IMR-90 (cell line): ENCODE data around the gene SNX30. TPM values are rescaled to one million over a fixed set of nuclear protein-coding genes. Genes with fewer than 3 reads are reported as not detected.

ENCODE experiments used
- ATAC-seq: fragments of 200-7000 bp; cut with Tn5 transposase; 2 replicates; pipeline ENCODE4 v1.9.1; 2020; ENCODE audit warnings: low read depth, mild to moderate bottlenecking, moderate library complexity
- BruUV-seq: library from RNA; stranded (reverse); fragments of 400-500 nt; replicated peaks from 2 replicates; lab custom pipeline; 2021; lab: Mats Ljungman, UMichigan
- CTCF ChIA-PET: fragments of 300-600 bp; formaldehyde crosslinking; extraction: SDS; loops from one replicate; lab custom pipeline; 2021; ENCODE audit warnings: antibody characterized with exemption; lab: Yijun Ruan, JAX
- POLR2A ChIA-PET: fragments of 300-600 bp; sonication (Branson Sonifier 250); formaldehyde crosslinking; loops from one replicate; lab custom pipeline; 2022; ENCODE audit warnings: antibody characterized with exemption; ENCODE audit not compliant: unreplicated experiment; lab: Charles Lee
- DNase-seq: peaks from one replicate; pipeline ENCODE4 v3.0.0; 2013
- H2AFZ ChIP-seq: replicated peaks from 2 replicates; pipeline ENCODE3; 2013; ENCODE audit warnings: low read length, mild to moderate bottlenecking; ENCODE audit not compliant: poor library complexity
- H2AK5ac ChIP-seq: 2 replicates; pipeline ENCODE4 v1.6.1; 2013; ENCODE audit warnings: low read depth, low read length, inconsistent platforms
- H2AK9ac ChIP-seq: replicated peaks from 2 replicates; pipeline ENCODE3; 2013; ENCODE audit warnings: mild to moderate bottlenecking, low read depth, low read length, moderate library complexity; ENCODE audit not compliant: poor library complexity
- H2BK120ac ChIP-seq: 2 replicates; pipeline ENCODE4 v1.6.1; 2013; ENCODE audit warnings: low read depth, low read length, inconsistent platforms
- H2BK15ac ChIP-seq: 3 replicates; pipeline ENCODE4 v1.6.1; 2013; ENCODE audit warnings: low read depth, low read length, inconsistent platforms
- H2BK20ac ChIP-seq: 2 replicates; pipeline ENCODE4 v1.6.1; 2013; ENCODE audit warnings: low read depth, mild to moderate bottlenecking, inconsistent platforms, low read length, moderate library complexity
- H2BK5ac ChIP-seq: 2 replicates; pipeline ENCODE4 v1.6.1; 2013; ENCODE audit warnings: mild to moderate bottlenecking, low read depth, low read length, inconsistent platforms; ENCODE audit not compliant: poor library complexity, severe bottlenecking
- H3K14ac ChIP-seq: replicated peaks from 2 replicates; pipeline ENCODE4 v1.6.1; 2013; ENCODE audit warnings: low read depth, low read length, inconsistent platforms
- H3K18ac ChIP-seq: 2 replicates; pipeline ENCODE4 v1.6.1; 2013; ENCODE audit warnings: low read depth, low read length, control low read depth
- H3K23ac ChIP-seq: 2 replicates; pipeline ENCODE4 v1.6.1; 2013; ENCODE audit warnings: low read depth, low read length, inconsistent platforms
- H3K27ac ChIP-seq: 2 replicates; pipeline ENCODE4 v1.5.1; 2013; ENCODE audit warnings: mild to moderate bottlenecking, control low read depth, low read length; ENCODE audit not compliant: insufficient read depth
- H3K27me3 ChIP-seq: 2 replicates; pipeline ENCODE4 v1.6.1; 2013; ENCODE audit warnings: low read length; ENCODE audit not compliant: control insufficient read depth, insufficient read depth
- H3K36me3 ChIP-seq: 2 replicates; pipeline ENCODE4 v1.6.1; 2013; ENCODE audit warnings: low read length, mixed read lengths; ENCODE audit not compliant: control insufficient read depth, insufficient read depth
- H3K4ac ChIP-seq: 2 replicates; pipeline ENCODE4 v1.6.1; 2013; ENCODE audit warnings: low read depth, low read length, inconsistent platforms
- H3K4me1 ChIP-seq: 2 replicates; pipeline ENCODE4 v1.6.1; 2013; ENCODE audit warnings: low read length, mixed read lengths; ENCODE audit not compliant: control insufficient read depth, insufficient read depth
- H3K4me2 ChIP-seq: 2 replicates; pipeline ENCODE4 v1.6.1; 2013; ENCODE audit warnings: low read depth, mild to moderate bottlenecking, control low read depth, low read length, moderate library complexity
- H3K4me3 ChIP-seq: 2 replicates; pipeline ENCODE4 v1.5.1; 2013; ENCODE audit warnings: low read depth, mild to moderate bottlenecking, control low read depth, low read length, moderate library complexity; ENCODE audit not compliant: insufficient read depth
- H3K56ac ChIP-seq: 2 replicates; pipeline ENCODE4 v1.6.1; 2013; ENCODE audit warnings: low read length, inconsistent platforms; ENCODE audit not compliant: insufficient read depth; ENCODE audit errors: extremely low read depth
- H3K79me1 ChIP-seq, 2 experiments: 2 replicates each; pipeline ENCODE4 v1.6.1; 2013; ENCODE audit warnings: low read length in 2 of 2, inconsistent platforms in 1 of 2, low read depth in 1 of 2
- H3K9ac ChIP-seq: 2 replicates; pipeline ENCODE4 v1.6.1; 2013; ENCODE audit warnings: low read depth, low read length, control low read depth
- H3K9me1 ChIP-seq: 2 replicates; pipeline ENCODE4 v1.6.1; 2013; ENCODE audit warnings: low read length, inconsistent platforms; ENCODE audit not compliant: insufficient read depth
- H3K9me3 ChIP-seq: 2 replicates; pipeline ENCODE4 v1.6.1; 2013; ENCODE audit warnings: low read length; ENCODE audit not compliant: control insufficient read depth, insufficient read depth
- H4K20me1 ChIP-seq: 2 replicates; pipeline ENCODE4 v1.6.1; 2013; ENCODE audit warnings: low read length, inconsistent platforms; ENCODE audit not compliant: insufficient read depth
- H4K5ac ChIP-seq: 2 replicates; pipeline ENCODE4 v1.6.1; 2013; ENCODE audit warnings: mild to moderate bottlenecking, low read depth, low read length, control low read depth
- H4K8ac ChIP-seq, 2 experiments: 2 replicates each; pipeline ENCODE4 v1.6.1; 2013; ENCODE audit warnings: low read depth in 2 of 2, low read length in 2 of 2, control low read depth in 1 of 2, inconsistent platforms in 1 of 2
- H4K91ac ChIP-seq: 2 replicates; pipeline ENCODE4 v1.6.1; 2013; ENCODE audit warnings: low read depth, low read length, inconsistent platforms; ENCODE audit not compliant: insufficient read depth
- BHLHE40 ChIP-seq: fragments of 150-350 bp; IDR thresholded peaks from 2 replicates; pipeline ENCODE4 v1.6.1; 2016; ENCODE audit warnings: mild to moderate bottlenecking, low read depth, low read length
- CEBPB ChIP-seq: IDR thresholded peaks from 2 replicates; pipeline ENCODE4 v1.6.1; 2012; ENCODE audit warnings: low read depth, low read length, improper control_type of control experiment
- CHD1 ChIP-seq: IDR thresholded peaks from 2 replicates; pipeline ENCODE4 v1.6.1; 2012; ENCODE audit warnings: low read depth, low read length, improper control_type of control experiment
- MAFK ChIP-seq: IDR thresholded peaks from 2 replicates; pipeline ENCODE4 v1.6.1; 2012; ENCODE audit warnings: low read depth, low read length, improper control_type of control experiment
- MXI1 ChIP-seq: IDR thresholded peaks from 2 replicates; pipeline ENCODE4 v1.6.1; 2012; ENCODE audit warnings: low read depth, mild to moderate bottlenecking, low read length, moderate library complexity, borderline replicate concordance
- NFE2L2 ChIP-seq: fragments of 150-350 bp; IDR thresholded peaks from 2 replicates; pipeline ENCODE4 v1.6.1; 2016; ENCODE audit warnings: low read depth, mild to moderate bottlenecking, low read length
- RAD21 ChIP-seq: IDR thresholded peaks from 2 replicates; pipeline ENCODE4 v1.6.1; 2012; ENCODE audit warnings: low read length, improper control_type of control experiment
- RCOR1 ChIP-seq: IDR thresholded peaks from 2 replicates; pipeline ENCODE4 v1.6.1; 2012; ENCODE audit warnings: mild to moderate bottlenecking, low read length, improper control_type of control experiment; ENCODE audit not compliant: insufficient replicate concordance
- SMC3 ChIP-seq: fragments of 150-350 bp; IDR thresholded peaks from 2 replicates; pipeline ENCODE4 v1.6.1; 2016; ENCODE audit warnings: low read depth, mild to moderate bottlenecking, antibody characterized with exemption, low read length, moderate library complexity
- WGBS, 2 experiments: methylation state at CpG; one replicate each; pipeline versions ENCODE4 v1.1.5 to v1.1.7; 2013; ENCODE audit warnings: missing lambda C conversion rate in 2 of 2; ENCODE audit not compliant: insufficient read length in 1 of 2; ENCODE audit errors: extremely low coverage in 2 of 2; 5-methylcytosine and 5-hydroxymethylcytosine counted together
- dilution Hi-C: fragments of 300-500 bp; cut with HindIII; formaldehyde crosslinking; loops from one replicate; pipeline ENCODE4 v1.14.3; 2018; ENCODE audit warnings: low sequenced_read_pairs; ENCODE audit not compliant: unreplicated experiment
- in situ Hi-C: fragments of 300-500 bp; cut with MboI; formaldehyde crosslinking; loops from 3 replicates; pipeline ENCODE4 v1.14.3; 2019; ENCODE audit warnings: low sequenced_read_pairs, inconsistent platforms, mixed read lengths
- intact Hi-C: fragments of 100-400 bp; cut with micrococcal nuclease; formaldehyde crosslinking; loops from 2 replicates; pipeline ENCODE4 v1.10.0; 2022
- polyA plus RNA-seq, 3 experiments: library from polyadenylated mRNA; depleted of rRNA; stranded (reverse); fragments of >200 nt; gene quantifications; 2 replicates each; pipeline ENCODE4 v1.2.3, GENCODE V29; 2012; ENCODE audit warnings: low replicate concordance in 1 of 3
- total RNA-seq: library from RNA; depleted of rRNA; stranded (reverse); fragments of >200 nt; gene quantifications from 2 replicates; pipeline ENCODE4 v1.2.3, GENCODE V29; 2012
- TF ChIP-seq, protein P1 (sequence below): fragments of 150-350 bp; IDR thresholded peaks from 2 replicates; pipeline ENCODE4 v1.6.1; 2017; ENCODE audit warnings: mild to moderate bottlenecking, antibody characterized with exemption, low read length, low read depth
- TF ChIP-seq, protein P2 (sequence below): conservative IDR thresholded peaks from 2 replicates; pipeline ENCODE4 v1.5.1; 2012; ENCODE audit warnings: mild to moderate bottlenecking, low read depth, low read length, improper control_type of control experiment
- TF ChIP-seq, protein P3 (sequence below): fragments of 150-350 bp; IDR thresholded peaks from 2 replicates; pipeline ENCODE4 v1.6.1; 2016; ENCODE audit warnings: low read depth, mild to moderate bottlenecking, low read length, moderate library complexity, borderline replicate concordance

SNX30 gene
- total and polyA plus RNA-seq, 2 of the 4 experiments (the other 2 are of a cell fraction): 8.0 to 18.8 TPM

DNA sequence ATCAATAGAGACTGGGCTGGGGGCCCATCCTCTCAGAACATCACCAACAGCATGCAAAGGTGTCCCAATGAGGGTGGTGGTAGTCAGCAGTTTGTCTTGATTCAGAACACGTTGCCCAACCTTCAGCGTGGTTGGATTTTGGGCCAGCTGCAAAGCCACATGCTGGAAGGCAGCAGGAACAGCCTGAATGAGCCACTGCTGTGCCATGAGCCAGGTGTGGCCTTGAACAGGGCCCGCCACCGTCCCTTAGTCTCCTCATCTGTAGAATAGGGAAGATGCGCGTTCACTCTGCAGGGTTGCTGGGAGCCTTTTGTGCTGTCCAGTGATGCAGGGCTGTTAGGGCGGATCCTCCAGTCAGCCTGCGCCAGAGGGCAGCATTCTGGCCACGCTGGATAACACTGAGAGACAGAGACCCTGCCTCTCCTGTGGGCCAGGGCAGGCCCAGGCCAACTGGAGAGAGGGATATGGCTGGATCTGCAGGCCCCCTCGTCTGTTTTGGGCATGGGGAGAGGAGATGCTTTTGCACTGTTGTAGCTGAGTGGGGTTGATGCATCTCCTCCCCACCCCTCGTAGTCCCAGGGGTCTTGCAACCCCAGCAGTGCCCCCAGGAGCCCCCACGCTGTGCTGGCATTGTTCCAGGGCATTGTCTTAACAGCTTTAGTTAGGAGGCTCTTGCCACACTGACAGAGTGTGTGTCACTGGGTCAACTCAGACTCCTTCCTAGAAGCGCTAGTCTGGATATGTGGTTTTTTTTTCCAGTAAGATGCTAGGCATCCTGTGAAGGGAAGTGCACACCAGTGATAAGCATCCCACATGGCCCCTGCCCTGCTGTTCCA lies 98.0 kb downstream of the SNX30 start:
- H4K20me1 ChIP-seq: peaks cover 14% of the 10 kb centered on the region
- ATAC-seq (no peak), DNase-seq (no peak)
- no peak overlapping the region for H2BK120ac ChIP-seq
- no peak overlapping the region for H2AK5ac ChIP-seq
- no peak overlapping the region for H3K56ac ChIP-seq
- H3K9me1 ChIP-seq: peaks cover 8% of the 10 kb centered on the region; the same call in 1 of the 2 replicates
- no peak overlapping the region for H3K27ac ChIP-seq
- H3K23ac ChIP-seq: no peak overlapping the region
- dilution Hi-C loops: no loop called here
- H2AFZ ChIP-seq: no peak overlapping the region
- 62% methylated on average over 2 of the region's 13 CpGs; no CpG with 5 or more reads in 1 of the 2 experiments for WGBS, 2 experiments
- H3K4me2 ChIP-seq: no peak overlapping the region
- in situ Hi-C loops: no loop called here
- no peak overlapping the region for H3K9ac ChIP-seq
- no peak overlapping the region for H4K5ac ChIP-seq
- H3K36me3 ChIP-seq: peaks cover 12% of the 10 kb centered on the region; the same call in 1 of the 2 replicates
- H3K9me3 ChIP-seq: no peaks in the 10 kb centered on the region
- ChIA-PET CTCF (no interaction called here), POLR2A (no interaction called here)
- no peak overlapping the region for H2AK9ac ChIP-seq
- no peak overlapping the region for H2BK5ac ChIP-seq
- intact Hi-C loops: loop anchor here (10.0 kb wide), 1 partner anchor 126 kb away; no protein-coding TSS in a partner anchor
- no peak overlapping the region for H3K4me3 ChIP-seq
- H4K91ac ChIP-seq: no peak overlapping the region
- H3K79me1 ChIP-seq: 0 out of 4 replicates have a peak, but pooled peaks cover 0 to 3% of the 10 kb centered on the region in 2 experiments
- H3K27me3 ChIP-seq: no peaks in the 10 kb centered on the region
- BruUV-seq: no TSS peak
- H3K4me1 ChIP-seq: peaks cover 6% of the 10 kb centered on the region
- H4K8ac ChIP-seq: no peak overlapping the region
- H3K14ac ChIP-seq: no peak overlapping the region
- H3K18ac ChIP-seq: no peak overlapping the region
- H3K4ac ChIP-seq: no peak overlapping the region
- H2BK15ac ChIP-seq: no peak overlapping the region
- no peak overlapping the region for H2BK20ac ChIP-seq
- no peak for TF ChIP-seq SMC3
- TF ChIP-seq, protein P1, sequence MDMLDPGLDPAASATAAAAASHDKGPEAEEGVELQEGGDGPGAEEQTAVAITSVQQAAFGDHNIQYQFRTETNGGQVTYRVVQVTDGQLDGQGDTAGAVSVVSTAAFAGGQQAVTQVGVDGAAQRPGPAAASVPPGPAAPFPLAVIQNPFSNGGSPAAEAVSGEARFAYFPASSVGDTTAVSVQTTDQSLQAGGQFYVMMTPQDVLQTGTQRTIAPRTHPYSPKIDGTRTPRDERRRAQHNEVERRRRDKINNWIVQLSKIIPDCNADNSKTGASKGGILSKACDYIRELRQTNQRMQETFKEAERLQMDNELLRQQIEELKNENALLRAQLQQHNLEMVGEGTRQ: no peak
- TF ChIP-seq MXI1: no peak
- TF ChIP-seq BHLHE40: no peak
- TF ChIP-seq, protein P2, sequence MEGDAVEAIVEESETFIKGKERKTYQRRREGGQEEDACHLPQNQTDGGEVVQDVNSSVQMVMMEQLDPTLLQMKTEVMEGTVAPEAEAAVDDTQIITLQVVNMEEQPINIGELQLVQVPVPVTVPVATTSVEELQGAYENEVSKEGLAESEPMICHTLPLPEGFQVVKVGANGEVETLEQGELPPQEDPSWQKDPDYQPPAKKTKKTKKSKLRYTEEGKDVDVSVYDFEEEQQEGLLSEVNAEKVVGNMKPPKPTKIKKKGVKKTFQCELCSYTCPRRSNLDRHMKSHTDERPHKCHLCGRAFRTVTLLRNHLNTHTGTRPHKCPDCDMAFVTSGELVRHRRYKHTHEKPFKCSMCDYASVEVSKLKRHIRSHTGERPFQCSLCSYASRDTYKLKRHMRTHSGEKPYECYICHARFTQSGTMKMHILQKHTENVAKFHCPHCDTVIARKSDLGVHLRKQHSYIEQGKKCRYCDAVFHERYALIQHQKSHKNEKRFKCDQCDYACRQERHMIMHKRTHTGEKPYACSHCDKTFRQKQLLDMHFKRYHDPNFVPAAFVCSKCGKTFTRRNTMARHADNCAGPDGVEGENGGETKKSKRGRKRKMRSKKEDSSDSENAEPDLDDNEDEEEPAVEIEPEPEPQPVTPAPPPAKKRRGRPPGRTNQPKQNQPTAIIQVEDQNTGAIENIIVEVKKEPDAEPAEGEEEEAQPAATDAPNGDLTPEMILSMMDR: no peak
- TF ChIP-seq, protein P3, sequence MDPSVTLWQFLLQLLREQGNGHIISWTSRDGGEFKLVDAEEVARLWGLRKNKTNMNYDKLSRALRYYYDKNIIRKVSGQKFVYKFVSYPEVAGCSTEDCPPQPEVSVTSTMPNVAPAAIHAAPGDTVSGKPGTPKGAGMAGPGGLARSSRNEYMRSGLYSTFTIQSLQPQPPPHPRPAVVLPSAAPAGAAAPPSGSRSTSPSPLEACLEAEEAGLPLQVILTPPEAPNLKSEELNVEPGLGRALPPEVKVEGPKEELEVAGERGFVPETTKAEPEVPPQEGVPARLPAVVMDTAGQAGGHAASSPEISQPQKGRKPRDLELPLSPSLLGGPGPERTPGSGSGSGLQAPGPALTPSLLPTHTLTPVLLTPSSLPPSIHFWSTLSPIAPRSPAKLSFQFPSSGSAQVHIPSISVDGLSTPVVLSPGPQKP: no peak
- TF ChIP-seq CHD1: no peak
- no peak for TF ChIP-seq MAFK
- no peak for TF ChIP-seq NFE2L2
- TF ChIP-seq RAD21: no peak
- TF ChIP-seq RCOR1: no peak
- TF ChIP-seq CEBPB: no peak
